Kidney (tissue), 14 donors: ENCODE data around the gene CRYBB2. TPM values are rescaled to one million over a fixed set of nuclear protein-coding genes. Genes with fewer than 3 reads are reported as not detected.

ENCODE experiments used
- DNase-seq, 5 donors: peaks; one replicate each; pipeline ENCODE4 v3.0.0-alpha.2; 2013 to 2020
- FAIRE-seq: peaks from 2 replicates; lab custom pipeline; 2012; peaks lifted over from hg19 to GRCh38; lab: Jason Lieb, UNC
- H3K27ac ChIP-seq, 2 donors: one replicate each; pipeline ENCODE4 v1.7.0; 2013; ENCODE audit warnings: low read depth in 2 of 2, low read length in 2 of 2, inconsistent platforms in 1 of 2
- H3K27me3 ChIP-seq: one replicate; pipeline ENCODE4 v1.7.1; 2013; ENCODE audit warnings: low read length, inconsistent platforms; ENCODE audit not compliant: control insufficient read depth, insufficient read depth
- H3K36me3 ChIP-seq, 3 donors: one replicate each; pipeline versions ENCODE4 v1.7.0 to v1.7.1; 2013; ENCODE audit warnings: low read length in 3 of 3, control low read depth in 1 of 3, inconsistent platforms in 1 of 3; ENCODE audit not compliant: insufficient read depth in 3 of 3, control insufficient read depth in 2 of 3
- H3K4me1 ChIP-seq, 3 donors: one replicate each; pipeline versions ENCODE4 v1.7.0 to v1.7.1; 2013; ENCODE audit warnings: low read length in 3 of 3, inconsistent platforms in 1 of 3, low read depth in 1 of 3; ENCODE audit not compliant: control insufficient read depth in 2 of 3, insufficient read depth in 2 of 3
- H3K4me3 ChIP-seq, 3 donors: one replicate each; pipeline versions ENCODE4 v1.7.0 to v1.8.1; 2013; ENCODE audit warnings: low read length in 3 of 3, control low read depth in 1 of 3, inconsistent platforms in 1 of 3
- H3K9ac ChIP-seq, 3 donors: one replicate each; pipeline versions ENCODE4 v1.7.0 to v1.7.1; 2013; ENCODE audit warnings: low read length in 3 of 3, control low read depth in 1 of 3, inconsistent platforms in 1 of 3
- H3K9me3 ChIP-seq, 3 donors: one replicate each; pipeline versions ENCODE4 v1.7.0 to v1.7.1; 2013; ENCODE audit warnings: low read length in 3 of 3, control low read depth in 1 of 3, inconsistent platforms in 1 of 3; ENCODE audit not compliant: control insufficient read depth in 2 of 3, insufficient read depth in 1 of 3
- CTCF ChIP-seq: IDR thresholded peaks from 3 replicates; pipeline ENCODE4 v1.5.1; 2012; ENCODE audit warnings: mild to moderate bottlenecking, moderate library complexity, borderline replicate concordance; ENCODE audit not compliant: insufficient read depth; ENCODE audit errors: extremely low read depth
- intact Hi-C: fragments of 100-400 bp; cut with DNase I; formaldehyde crosslinking; loops from one replicate; pipeline ENCODE4 v1.11.1; 2022
- polyA plus RNA-seq: library from polyadenylated mRNA; stranded (reverse); fragments of 350-450 nt; fragmentation: Illumina TruSeq; extraction: RNeasy Lipid Tissue Mini Kit (QIAGEN cat#74804); gene quantifications from one replicate; pipeline ENCODE4 v1.2.3, GENCODE V29; 2014; ENCODE audit warnings: low read depth, low replicate concordance; ENCODE audit not compliant: insufficient read depth
- total RNA-seq: library from RNA; stranded (reverse); fragmentation: NEBNext Ultra II Directional; extraction: Animal tissue kit (Norgen Biotek cat#: 25700); gene quantifications from one replicate; pipeline ENCODE4 v1.2.1, GENCODE V29; 2021
- donor health status: control.
- donor health status: control.
- donor health status: control.
- donor health status: control.
- donor health status: control.
- donor health status: DM: yes; HTN: yes; CAD: no.
- donor health status: Normal renal cell carcinoma (clear cell type).

CRYBB2 gene
- total and polyA plus RNA-seq, 2 donors from 2014 or later: 0.67 TPM; not detected in 1

- no peaks in the 10 kb centered on the region for H3K4me1 ChIP-seq
- no peak overlapping the region for H3K4me3 ChIP-seq
- DNase-seq (peak in 3 of 5 donors; percentile 42 to 66 (median 65)), FAIRE-seq (no peak)
- H3K9ac ChIP-seq: no peak overlapping the region
- H3K36me3 ChIP-seq: peaks cover 3 to 21% (median 11%) of the 10 kb centered on the region in 3 donors
- H3K27me3 ChIP-seq: no peaks in the 10 kb centered on the region
- TF ChIP-seq CTCF: no peak
- no peaks in the 10 kb centered on the region for H3K9me3 ChIP-seq
- no peak overlapping the region for H3K27ac ChIP-seq
- intact Hi-C loops: no loop called here
Measured at GRCh38 chr22:25193548-25193947, 25.9 kb upstream of the CRYBB2 start.

- no peaks in the 10 kb centered on the region for H3K9me3 ChIP-seq
- no peak for FAIRE-seq
- H3K27me3 ChIP-seq: no peaks in the 10 kb centered on the region
- H3K9ac ChIP-seq: no peak overlapping the region
- peaks cover 3 to 21% (median 11%) of the 10 kb centered on the region in 3 donors for H3K36me3 ChIP-seq
- no peak for DNase-seq
- intact Hi-C loops: no loop called here
- H3K27ac ChIP-seq: no peak overlapping the region
- no peak overlapping the region for H3K4me3 ChIP-seq
- no peak for TF ChIP-seq CTCF
- H3K4me1 ChIP-seq: peaks cover 0 to 4% (median 0%) of the 10 kb centered on the region in 3 donors
Measured at GRCh38 chr22:25196326-25196725, 23.1 kb upstream of the CRYBB2 start.

- intact Hi-C loops: no loop called here
- H3K36me3 ChIP-seq: peaks cover 0 to 18% (median 6%) of the 10 kb centered on the region in 3 donors
- no peak overlapping the region for H3K9ac ChIP-seq
- no peaks in the 10 kb centered on the region for H3K27me3 ChIP-seq
- DNase-seq (no peak), FAIRE-seq (no peak)
- TF ChIP-seq CTCF: no peak
- H3K4me1 ChIP-seq: peaks cover 0 to 4% (median 0%) of the 10 kb centered on the region in 3 donors
- no peak overlapping the region for H3K4me3 ChIP-seq
- no peak overlapping the region for H3K27ac ChIP-seq
- no peaks in the 10 kb centered on the region for H3K9me3 ChIP-seq
Measured at GRCh38 chr22:25197340-25197739, 22.1 kb upstream of the CRYBB2 start.
